Cortex of kidney (tissue), 1 donor: ENCODE data around the gene FGF12.

Experiments
- DNase-seq: peaks from one replicate; lab custom pipeline; 2025; lab: John Stamatoyannopoulos, UW

Gene FGF12

GRCh38 chr3:192494174-192494573 lies 233.2 kb downstream of the FGF12 start:
- no peak for DNase-seq

GRCh38 chr3:192490720-192491119 lies 236.6 kb downstream of the FGF12 start:
- DNase-seq, result no peak

- DNase-seq, result no peak
Observed at GRCh38 chr3:192489579-192489978, 237.8 kb downstream of the FGF12 start.

- DNase-seq, result no peak
Observed at GRCh38 chr3:192487033-192487432, 240.3 kb downstream of the FGF12 start.

GRCh38 chr3:192482809-192483208 lies 244.5 kb downstream of the FGF12 start:
- no peak for DNase-seq

GRCh38 chr3:192482391-192482790 lies 244.9 kb downstream of the FGF12 start:
- DNase-seq, result no peak

GRCh38 chr3:192481638-192482037 lies 245.7 kb downstream of the FGF12 start:
- DNase-seq, result no peak

GRCh38 chr3:192467230-192468140 lies 259.9 kb downstream of the FGF12 start:
- DNase-seq, result no peak

GRCh38 chr3:192449036-192449435 lies 278.3 kb downstream of the FGF12 start:
- no peak for DNase-seq

- no peak for DNase-seq
Observed at GRCh38 chr3:192445770-192446644, 281.3 kb downstream of the FGF12 start.

- no peak for DNase-seq
Observed at GRCh38 chr3:192444791-192445106, 282.6 kb downstream of the FGF12 start.

- DNase-seq, result no peak
Observed at GRCh38 chr3:192444096-192444790, 283.1 kb downstream of the FGF12 start.

GRCh38 chr3:192435241-192435640 lies 292.1 kb downstream of the FGF12 start:
- DNase-seq, result no peak

- DNase-seq, result no peak
Observed at GRCh38 chr3:192434186-192434585, 293.2 kb downstream of the FGF12 start.

GRCh38 chr3:192433704-192434103 lies 293.6 kb downstream of the FGF12 start:
- no peak for DNase-seq

- DNase-seq, result no peak
Observed at GRCh38 chr3:192422997-192423342, 304.4 kb downstream of the FGF12 start.

- DNase-seq, result no peak
Observed at GRCh38 chr3:192422321-192422996, 304.9 kb downstream of the FGF12 start.

- no peak for DNase-seq
Observed at GRCh38 chr3:192419312-192419711, 308.0 kb downstream of the FGF12 start.

- DNase-seq, result no peak
Observed at GRCh38 chr3:192417559-192418055, 309.7 kb downstream of the FGF12 start.

GRCh38 chr3:192417017-192417416 lies 310.3 kb downstream of the FGF12 start:
- DNase-seq, result no peak

- DNase-seq, result no peak
Observed at GRCh38 chr3:192413461-192413860, 313.9 kb downstream of the FGF12 start.

GRCh38 chr3:192410684-192410960 lies 316.7 kb downstream of the FGF12 start:
- DNase-seq, result no peak
